Fibroblast of lung (primary cell): ENCODE measurements around the gene KCNIP4. TPM values are rescaled to one million over a fixed set of nuclear protein-coding genes. Genes with fewer than 3 reads are reported as not detected.

Experiments
- DNase-seq, 2 donors: peaks; one replicate each; pipeline versions ENCODE4 v3.0.0 to v3.0.0-alpha.2; 2010; ENCODE audit warnings: low read depth in 2 of 2
- H2AFZ ChIP-seq: 2 replicates; pipeline ENCODE4 v1.5.1; 2012; ENCODE audit warnings: low read length, control low read depth, inconsistent platforms
- H3K27ac ChIP-seq: 2 replicates; pipeline ENCODE4 v1.5.1; 2011; ENCODE audit warnings: low read length, control low read depth; ENCODE audit not compliant: insufficient read depth
- H3K27me3 ChIP-seq: 2 replicates; pipeline ENCODE4 v1.5.1; 2011; ENCODE audit warnings: mild to moderate bottlenecking, low read length; ENCODE audit not compliant: control insufficient read depth, insufficient read depth
- H3K36me3 ChIP-seq: 2 replicates; pipeline ENCODE4 v1.5.1; 2011; ENCODE audit warnings: low read length; ENCODE audit not compliant: control insufficient read depth, insufficient read depth
- H3K4me1 ChIP-seq: 2 replicates; pipeline ENCODE4 v1.5.1; 2011; ENCODE audit warnings: low read length; ENCODE audit not compliant: control insufficient read depth, insufficient read depth; ENCODE audit errors: extremely low read depth
- H3K4me2 ChIP-seq: 2 replicates; pipeline ENCODE4 v1.5.1; 2011; ENCODE audit warnings: low read length, control low read depth; ENCODE audit not compliant: insufficient read depth; ENCODE audit errors: extremely low read depth
- H3K4me3 ChIP-seq, 4 experiments: fragments of 200-600 bp in 1 of 4; sonication (generic) in 1 of 4; replicated peaks in 1 of 4; 2 replicates each; pipeline ENCODE4 v1.5.1; 2011 to 2016; ENCODE audit warnings: low read length in 4 of 4, low read depth in 3 of 4, mild to moderate bottlenecking in 3 of 4, control low read depth in 2 of 4, inconsistent platforms in 1 of 4, mixed read lengths in 1 of 4; ENCODE audit not compliant: insufficient read depth in 1 of 4; ENCODE audit errors: control extremely low read depth in 1 of 4
- H3K79me2 ChIP-seq: 2 replicates; pipeline ENCODE4 v1.5.1; 2012; ENCODE audit warnings: mild to moderate bottlenecking, low read length, inconsistent platforms; ENCODE audit not compliant: control insufficient read depth, insufficient read depth
- H3K9ac ChIP-seq: 2 replicates; pipeline ENCODE4 v1.5.1; 2011; ENCODE audit warnings: mild to moderate bottlenecking, low read length, control low read depth; ENCODE audit not compliant: insufficient read depth
- H3K9me3 ChIP-seq: 2 replicates; pipeline ENCODE4 v1.5.1; 2012; ENCODE audit warnings: low read depth, low read length; ENCODE audit not compliant: control insufficient read depth, insufficient read depth
- H4K20me1 ChIP-seq: 2 replicates; pipeline ENCODE4 v1.5.1; 2011; ENCODE audit warnings: low read length; ENCODE audit not compliant: control insufficient read depth, insufficient read depth; ENCODE audit errors: extremely low read depth
- CTCF ChIP-seq, 2 donors: IDR thresholded peaks in 1 of 2; conservative IDR thresholded peaks in 1 of 2; 1 replicate in 1 of 2; 2 replicates in 1 of 2; pipeline ENCODE4 v1.5.1; 2011 to 2012; ENCODE audit warnings: low read length in 2 of 2, control low read depth in 1 of 2, inconsistent platforms in 1 of 2, low read depth in 1 of 2, mild to moderate bottlenecking in 1 of 2
- EZH2 ChIP-seq: IDR thresholded peaks from 2 replicates; pipeline ENCODE4 v1.5.1; 2012; ENCODE audit warnings: low read length, control low read depth, mild to moderate bottlenecking; ENCODE audit errors: missing control alignments
- polyA plus RNA-seq, 2 donors: library from polyadenylated mRNA; depleted of rRNA in 1 of 2; stranded (reverse) in 1 of 2; unstranded in 1 of 2; fragments of >200 nt; gene quantifications; 2 replicates each; pipeline ENCODE4 v1.2.1, GENCODE V29; 2011 to 2012; ENCODE audit warnings: missing spikeins in 1 of 2
- total RNA-seq: library from RNA; depleted of rRNA; stranded (reverse); fragments of >200 nt; gene quantifications from 2 replicates; pipeline ENCODE4 v1.2.1, GENCODE V29; 2014

Gene KCNIP4
- total and polyA plus RNA-seq, 2 donors (not counting 1 experiment from before 2014, with no cell fraction given) = not detected

GRCh38 chr4:21377046-21377445, 571.5 kb downstream of the KCNIP4 start:
- H3K4me1 ChIP-seq = no peaks in the 10 kb centered on the region
- TF ChIP-seq EZH2 = no peak
- no peak for TF ChIP-seq CTCF (conservative IDR thresholded peaks at IDR 0.05 in 1 of 2, IDR thresholded peaks at IDR 0.05 in 1 of 2; ENCODE audit: low read depth in 1 of 2, low read length in 2 of 2)
- H3K9me3 ChIP-seq = no peaks in the 10 kb centered on the region
- H3K4me2 ChIP-seq = no peak overlapping the region
- no peak overlapping the region for H3K27ac ChIP-seq
- no peak for DNase-seq
- H3K4me3 ChIP-seq = no peak overlapping the region
- no peaks in the 10 kb centered on the region for H3K36me3 ChIP-seq
- H3K79me2 ChIP-seq = no peaks in the 10 kb centered on the region
- no peaks in the 10 kb centered on the region for H4K20me1 ChIP-seq
- no peak overlapping the region for H2AFZ ChIP-seq
- H3K27me3 ChIP-seq = no peaks in the 10 kb centered on the region
- no peak overlapping the region for H3K9ac ChIP-seq

- no peak for DNase-seq
- Histone ChIP-seq H4K20me1 (no peaks in the 10 kb centered on the region), H3K9ac (no peak overlapping the region)
These were observed 572.4 kb downstream of the KCNIP4 start for GRCh38 chr4:21376176-21376575.

GRCh38 chr4:21374641-21375368, 573.8 kb downstream of the KCNIP4 start:
- Histone ChIP-seq H3K4me3 (no peak overlapping the region), H3K27me3 (no peaks in the 10 kb centered on the region), H3K36me3 (no peaks in the 10 kb centered on the region), H3K79me2 (no peaks in the 10 kb centered on the region), H3K4me2 (no peak overlapping the region), H4K20me1 (no peaks in the 10 kb centered on the region), H3K9me3 (no peaks in the 10 kb centered on the region), H3K9ac (no peak overlapping the region), H2AFZ (no peak overlapping the region), H3K27ac (no peak overlapping the region), H3K4me1 (no peaks in the 10 kb centered on the region)
- TF ChIP-seq EZH2 = no peak
- no peak for TF ChIP-seq CTCF (conservative IDR thresholded peaks at IDR 0.05 in 1 of 2, IDR thresholded peaks at IDR 0.05 in 1 of 2; ENCODE audit: low read depth in 1 of 2, low read length in 2 of 2)
- DNase-seq = no peak

More at GRCh38 chr4:21376176-21376575, 572.4 kb downstream of the KCNIP4 start:
- H2AFZ ChIP-seq = no peak overlapping the region
- H3K4me2 ChIP-seq = no peak overlapping the region
- H3K9me3 ChIP-seq = no peaks in the 10 kb centered on the region
- H3K4me1 ChIP-seq = no peaks in the 10 kb centered on the region
- H3K27ac ChIP-seq = no peak overlapping the region
- H3K79me2 ChIP-seq = no peaks in the 10 kb centered on the region
- H3K4me3 ChIP-seq = no peak overlapping the region
- TF ChIP-seq CTCF (conservative IDR thresholded peaks at IDR 0.05 in 1 of 2, IDR thresholded peaks at IDR 0.05 in 1 of 2; ENCODE audit: low read depth in 1 of 2, low read length in 2 of 2) (no peak), EZH2 (no peak)
- H3K36me3 ChIP-seq = no peaks in the 10 kb centered on the region
- H3K27me3 ChIP-seq = no peaks in the 10 kb centered on the region
